Gastroesophageal sphincter (tissue), 4 donors: ENCODE data around the gene LYRM4. TPM values are rescaled to one million over a fixed set of nuclear protein-coding genes. Genes with fewer than 3 reads are reported as not detected.

Experiments
- ATAC-seq: fragments of 150-250 bp; one replicate; pipeline ENCODE4 v1.9.1; 2016; ENCODE audit warnings: mild to moderate bottlenecking, moderate library complexity
- H3K27ac ChIP-seq, 4 donors: fragments of 200-600 bp; sonication (generic) in 3 of 4; 1 replicate in 3 of 4; 2 replicates in 1 of 4; pipeline ENCODE4 v1.5.1; 2016 to 2019
- H3K27me3 ChIP-seq: fragments of 200-600 bp; sonication (generic); one replicate; pipeline ENCODE4 v1.5.1; 2019
- H3K36me3 ChIP-seq, 2 donors: fragments of 200-600 bp; sonication (generic); one replicate each; pipeline ENCODE4 v1.5.1; 2019; ENCODE audit warnings: control low read depth in 1 of 2
- H3K4me1 ChIP-seq, 3 donors: fragments of 200-600 bp; sonication (generic); 1 replicate in 2 of 3; 2 replicates in 1 of 3; pipeline ENCODE4 v1.5.1; 2016 to 2019; ENCODE audit warnings: control low read depth in 2 of 3
- H3K4me3 ChIP-seq, 2 donors: fragments of 200-600 bp; sonication (generic); one replicate each; pipeline ENCODE4 v1.5.1; 2019; ENCODE audit warnings: mild to moderate bottlenecking in 1 of 2, moderate library complexity in 1 of 2
- H3K9me3 ChIP-seq, 3 donors: fragments of 200-600 bp; sonication (generic); one replicate each; pipeline ENCODE4 v1.5.1; 2017 to 2019; ENCODE audit warnings: control low read depth in 2 of 3
- EP300 ChIP-seq: sonication (generic); formaldehyde crosslinking; IDR thresholded peaks from one replicate; pipeline ENCODE4 v1.6.1; 2017; ENCODE audit warnings: antibody characterized with exemption, mild to moderate bottlenecking
- POLR2A ChIP-seq, 2 donors: fragments of 450-650 bp; IDR thresholded peaks; one replicate each; pipeline ENCODE4 v1.6.1; 2017; ENCODE audit warnings: antibody characterized with exemption in 2 of 2, mild to moderate bottlenecking in 2 of 2, moderate library complexity in 1 of 2
- POLR2AphosphoS5 ChIP-seq: sonication (generic); formaldehyde crosslinking; IDR thresholded peaks from one replicate; pipeline ENCODE4 v1.6.1; 2017; ENCODE audit warnings: antibody characterized with exemption
- WGBS, 2 donors: methylation state at CpG; one replicate each; pipeline ENCODE4 v1.1.5; 2018; ENCODE audit warnings: low coverage in 1 of 2; 5-methylcytosine and 5-hydroxymethylcytosine counted together
- total RNA-seq, 4 donors: library from RNA; depleted of rRNA; stranded (reverse); fragments of >200 nt; gene quantifications; one replicate each; pipeline ENCODE4 v1.1.0, GENCODE V29; 2016
- TF ChIP-seq, protein P1 (sequence below), 4 experiments: fragments of 200-600 bp in 2 of 4; fragments of 450-650 bp in 2 of 4; sonication (generic) in 1 of 4; IDR thresholded peaks; one replicate each; pipeline ENCODE4 v1.5.1; 2017 to 2019; ENCODE audit warnings: antibody characterized with exemption in 4 of 4, mild to moderate bottlenecking in 2 of 4, moderate library complexity in 2 of 4

Gene LYRM4
- total RNA-seq, 4 donors from 2014 or later: 16.4 to 27.9 (median 20.5) TPM

GRCh38 chr6:5150551-5151075, 110.1 kb downstream of the LYRM4 start:
- no peaks in the 10 kb centered on the region for H3K27me3 ChIP-seq
- H3K36me3 ChIP-seq: no peaks in the 10 kb centered on the region
- no peaks in the 10 kb centered on the region for H3K9me3 ChIP-seq
- H3K27ac ChIP-seq: no peak overlapping the region
- H3K4me3 ChIP-seq: no peak overlapping the region
- no peaks in the 10 kb centered on the region for H3K4me1 ChIP-seq
- no peak for TF ChIP-seq POLR2A (IDR thresholded peaks at IDR 0.05)
- TF ChIP-seq, protein P1, sequence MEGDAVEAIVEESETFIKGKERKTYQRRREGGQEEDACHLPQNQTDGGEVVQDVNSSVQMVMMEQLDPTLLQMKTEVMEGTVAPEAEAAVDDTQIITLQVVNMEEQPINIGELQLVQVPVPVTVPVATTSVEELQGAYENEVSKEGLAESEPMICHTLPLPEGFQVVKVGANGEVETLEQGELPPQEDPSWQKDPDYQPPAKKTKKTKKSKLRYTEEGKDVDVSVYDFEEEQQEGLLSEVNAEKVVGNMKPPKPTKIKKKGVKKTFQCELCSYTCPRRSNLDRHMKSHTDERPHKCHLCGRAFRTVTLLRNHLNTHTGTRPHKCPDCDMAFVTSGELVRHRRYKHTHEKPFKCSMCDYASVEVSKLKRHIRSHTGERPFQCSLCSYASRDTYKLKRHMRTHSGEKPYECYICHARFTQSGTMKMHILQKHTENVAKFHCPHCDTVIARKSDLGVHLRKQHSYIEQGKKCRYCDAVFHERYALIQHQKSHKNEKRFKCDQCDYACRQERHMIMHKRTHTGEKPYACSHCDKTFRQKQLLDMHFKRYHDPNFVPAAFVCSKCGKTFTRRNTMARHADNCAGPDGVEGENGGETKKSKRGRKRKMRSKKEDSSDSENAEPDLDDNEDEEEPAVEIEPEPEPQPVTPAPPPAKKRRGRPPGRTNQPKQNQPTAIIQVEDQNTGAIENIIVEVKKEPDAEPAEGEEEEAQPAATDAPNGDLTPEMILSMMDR (IDR thresholded peaks at IDR 0.05): no peak
- TF ChIP-seq EP300: no peak
- TF ChIP-seq POLR2AphosphoS5: no peak
- no peak for ATAC-seq
- 87 to 88% methylated on average over 3 of the region's 3 CpGs for WGBS, 2 donors

- WGBS, 2 donors: 65 to 82% methylated on average over 5 to 6 of the region's 6 CpGs
- no peaks in the 10 kb centered on the region for H3K9me3 ChIP-seq
- no peak overlapping the region for H3K27ac ChIP-seq
- H3K27me3 ChIP-seq: no peaks in the 10 kb centered on the region
- H3K4me1 ChIP-seq: no peaks in the 10 kb centered on the region
- H3K36me3 ChIP-seq: no peaks in the 10 kb centered on the region
- no peak overlapping the region for H3K4me3 ChIP-seq
- no peak for ATAC-seq
- no peak for TF ChIP-seq EP300
- TF ChIP-seq, protein P1 (IDR thresholded peaks at IDR 0.05): no peak
- no peak for TF ChIP-seq POLR2A (IDR thresholded peaks at IDR 0.05)
- TF ChIP-seq POLR2AphosphoS5: no peak
Observed at GRCh38 chr6:5149891-5150290, 110.9 kb downstream of the LYRM4 start.

DNA sequence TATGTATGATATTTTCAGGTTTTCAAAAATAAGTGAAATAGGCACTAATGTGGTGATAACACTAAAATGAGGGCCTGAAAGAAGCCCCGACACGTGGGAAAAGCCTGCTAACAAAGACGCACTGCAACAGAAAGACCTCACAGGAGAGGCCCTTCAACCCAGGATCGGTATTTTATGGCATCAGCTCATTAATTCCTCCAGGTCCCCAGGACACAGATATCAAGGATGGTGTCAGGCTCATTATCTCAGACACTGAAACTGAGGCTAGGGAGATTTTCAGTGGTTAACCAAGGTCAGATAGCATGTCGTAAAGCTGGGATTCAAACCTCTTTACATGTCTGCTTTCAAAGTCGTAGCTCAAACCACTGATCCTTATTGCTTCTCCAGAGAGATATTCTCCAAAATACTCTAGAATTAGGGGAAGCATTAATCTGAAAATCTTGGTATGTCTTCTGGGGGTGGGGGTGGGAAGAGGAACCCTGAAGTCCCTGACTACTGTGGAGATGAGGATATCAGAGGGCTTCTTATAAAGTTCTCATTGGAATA, 111.5 kb downstream of the LYRM4 start:
- Histone ChIP-seq H3K9me3 (no peaks in the 10 kb centered on the region), H3K27ac (no peak overlapping the region), H3K4me1 (no peaks in the 10 kb centered on the region), H3K4me3 (no peak overlapping the region), H3K36me3 (no peaks in the 10 kb centered on the region), H3K27me3 (no peaks in the 10 kb centered on the region)
- TF ChIP-seq EP300: no peak
- ATAC-seq: no peak
- WGBS, 2 donors: 76 to 95% methylated on average over 5 to 6 of the region's 6 CpGs

GRCh38 chr6:5146398-5146797, 114.4 kb downstream of the LYRM4 start:
- WGBS, 2 donors: 92 to 100% methylated on average over 2 to 3 of the region's 4 CpGs
- H3K4me1 ChIP-seq: peaks cover 0 to 8% (median 0%) of the 10 kb centered on the region in 3 donors
- no peaks in the 10 kb centered on the region for H3K36me3 ChIP-seq
- no peaks in the 10 kb centered on the region for H3K27me3 ChIP-seq
- ATAC-seq: no peak
- H3K4me3 ChIP-seq: no peak overlapping the region
- H3K9me3 ChIP-seq: no peaks in the 10 kb centered on the region
- no peak overlapping the region for H3K27ac ChIP-seq
- TF ChIP-seq POLR2AphosphoS5 (no peak), EP300 (no peak), POLR2A (IDR thresholded peaks at IDR 0.05) (no peak)
- TF ChIP-seq, protein P1 (IDR thresholded peaks at IDR 0.05): no peak

- H3K27me3 ChIP-seq: no peaks in the 10 kb centered on the region
- peak; percentile 70 for ATAC-seq
Observed at GRCh38 chr6:5143634-5144311, 117.0 kb downstream of the LYRM4 start.

More at GRCh38 chr6:5143634-5144311, 117.0 kb downstream of the LYRM4 start:
- Histone ChIP-seq H3K27ac (no peak overlapping the region), H3K9me3 (no peaks in the 10 kb centered on the region), H3K4me1 (peaks cover 0 to 8% (median 0%) of the 10 kb centered on the region in 3 donors), H3K4me3 (no peak overlapping the region), H3K36me3 (no peaks in the 10 kb centered on the region)
- WGBS, 2 donors: 14 to 40% methylated on average over 6 to 8 of the region's 9 CpGs
- TF ChIP-seq, protein P1 (IDR thresholded peaks at IDR 0.05): peak; percentile 73 to 92 (median 86)
- TF ChIP-seq POLR2AphosphoS5: no peak
